HCT116 (cell line): ENCODE measurements around the gene PAGE5. TPM values are rescaled to one million over a fixed set of nuclear protein-coding genes. Genes with fewer than 3 reads are reported as not detected.

Experiments
- ATAC-seq: fragments of 200-7000 bp; cut with Tn5 transposase; 2 replicates; pipeline ENCODE4 v1.9.1; 2020; ENCODE audit warnings: mild to moderate bottlenecking, moderate library complexity
- BruUV-seq: library from RNA; stranded (reverse); fragments of 400-500 nt; replicated peaks from 2 replicates; lab custom pipeline; 2021; lab: Mats Ljungman, UMichigan
- CTCF ChIA-PET: fragments of 300-600 bp; sonication (Branson Sonifier 250); formaldehyde crosslinking; loops from one replicate; lab custom pipeline; 2021; ENCODE audit warnings: antibody characterized with exemption; lab: Charles Lee
- POLR2A ChIA-PET: fragments of 300-600, 350-600 bp; sonication (Branson Sonifier 250); formaldehyde crosslinking; loops from one replicate; lab custom pipeline; 2021; ENCODE audit warnings: antibody characterized with exemption; lab: Charles Lee
- RAD21 ChIA-PET, 2 experiments: fragments of 300-600 bp; sonication (Branson Sonifier 250); formaldehyde crosslinking; loops; one replicate each; lab custom pipeline; 2023; ENCODE audit warnings: low total read pairs in 2 of 2; ENCODE audit not compliant: uncharacterized antibody in 2 of 2, unreplicated experiment in 2 of 2, low non-redundant PET in 1 of 2; lab: Charles Lee
- DNase-seq: peaks from one replicate; pipeline ENCODE4 v3.0.0-alpha.2; 2010; ENCODE audit warnings: low read depth, low spot score
- H2AFZ ChIP-seq: fragments of 200-600 bp; shearing (Covaris generic), sonication (generic); 2 replicates; pipeline ENCODE4 v1.6.1; 2017; ENCODE audit warnings: low read depth, mixed run types, mixed read lengths, antibody characterized with exemption, low read length; ENCODE audit not compliant: poor library complexity, severe bottlenecking
- H3K27ac ChIP-seq: 2 replicates; pipeline ENCODE4 v1.5.1; 2012; ENCODE audit warnings: low read depth, low read length
- H3K27me3 ChIP-seq: fragments of 200-600 bp; sonication (generic); 2 replicates; pipeline ENCODE4 v1.6.1; 2016; ENCODE audit warnings: mixed run types, low read length, mixed read lengths; ENCODE audit not compliant: insufficient read depth
- H3K36me3 ChIP-seq, 2 experiments: fragments of 200-500 bp in 1 of 2; fragments of 200-600 bp in 1 of 2; sonication (Bioruptor generic) in 1 of 2; sonication (generic) in 1 of 2; 2 replicates each; pipeline versions ENCODE4 v1.5.1 to v1.6.1; 2014 to 2016; ENCODE audit warnings: low read length in 2 of 2, inconsistent platforms in 1 of 2, mixed read lengths in 1 of 2, mixed run types in 1 of 2; ENCODE audit not compliant: insufficient read depth in 2 of 2, control insufficient read depth in 1 of 2
- H3K4me1 ChIP-seq, 2 experiments: fragments of 200-600 bp in 1 of 2; sonication (generic) in 1 of 2; 2 replicates each; pipeline versions ENCODE4 v1.5.1 to v1.6.1; 2012 to 2017; ENCODE audit warnings: low read length in 2 of 2, inconsistent platforms in 1 of 2, mild to moderate bottlenecking in 1 of 2, mixed read lengths in 1 of 2, mixed run types in 1 of 2, moderate library complexity in 1 of 2; ENCODE audit not compliant: insufficient read depth in 2 of 2, control insufficient read depth in 1 of 2
- H3K4me2 ChIP-seq: fragments of 200-600 bp; sonication (generic); 2 replicates; pipeline ENCODE4 v1.6.1; 2017; ENCODE audit warnings: mixed run types, low read length, mixed read lengths
- H3K4me3 ChIP-seq, 2 experiments: fragments of 200-600 bp in 1 of 2; sonication (generic) in 1 of 2; replicated peaks in 1 of 2; 2 replicates each; pipeline ENCODE4 v1.5.1; 2011 to 2016; ENCODE audit warnings: low read length in 2 of 2, control low read depth in 1 of 2, low read depth in 1 of 2, mild to moderate bottlenecking in 1 of 2, mixed read lengths in 1 of 2, mixed run types in 1 of 2
- H3K79me2 ChIP-seq: fragments of 200-600 bp; sonication (generic); 2 replicates; pipeline ENCODE4 v1.6.1; 2017; ENCODE audit warnings: mild to moderate bottlenecking, mixed run types, low read length, moderate library complexity, mixed read lengths; ENCODE audit not compliant: insufficient read depth
- H3K9ac ChIP-seq: fragments of 200-600 bp; sonication (generic); 2 replicates; pipeline ENCODE4 v1.6.1; 2016; ENCODE audit warnings: low read length, mixed read lengths
- H3K9me2 ChIP-seq: fragments of 200-600 bp; sonication (generic), shearing (Covaris generic); 2 replicates; pipeline ENCODE4 v1.6.1; 2017; ENCODE audit warnings: mixed run types, mild to moderate bottlenecking, moderate library complexity; ENCODE audit not compliant: insufficient read depth
- H3K9me3 ChIP-seq, 2 experiments: fragments of 200-500 bp in 1 of 2; fragments of 200-600 bp in 1 of 2; sonication (Bioruptor generic) in 1 of 2; sonication (generic) in 1 of 2; 2 replicates each; pipeline ENCODE4 v1.6.1; 2014 to 2017; ENCODE audit warnings: low read length in 2 of 2, mixed read lengths in 2 of 2, inconsistent platforms in 1 of 2, low read depth in 1 of 2, mild to moderate bottlenecking in 1 of 2, mixed run types in 1 of 2, moderate library complexity in 1 of 2; ENCODE audit not compliant: control insufficient read depth in 1 of 2, insufficient read depth in 1 of 2
- H4K20me1 ChIP-seq: fragments of 200-600 bp; sonication (generic), shearing (Covaris generic); 2 replicates; pipeline ENCODE4 v1.6.1; 2017; ENCODE audit warnings: mixed run types, mild to moderate bottlenecking, moderate library complexity; ENCODE audit not compliant: insufficient read depth
- CBX3 ChIP-seq: IDR thresholded peaks from 2 replicates; pipeline ENCODE4 v1.6.1; 2012; ENCODE audit warnings: low read depth
- CEBPB ChIP-seq: IDR thresholded peaks from 2 replicates; pipeline ENCODE4 v1.6.1; 2012; ENCODE audit warnings: low read depth
- CTCF ChIP-seq, 3 experiments: fragments of 200-600 bp in 1 of 3; sonication (generic) in 1 of 3; IDR thresholded peaks in 2 of 3; conservative IDR thresholded peaks in 1 of 3; 2 replicates each; pipeline ENCODE4 v1.5.1; 2012 to 2017; ENCODE audit warnings: low read depth in 2 of 3, low read length in 2 of 3, antibody characterized with exemption in 1 of 3, borderline replicate concordance in 1 of 3, control low read depth in 1 of 3, mild to moderate bottlenecking in 1 of 3, mixed read lengths in 1 of 3, mixed run types in 1 of 3, moderate library complexity in 1 of 3; ENCODE audit not compliant: insufficient read depth in 1 of 3
- EGR1 ChIP-seq: IDR thresholded peaks from 2 replicates; pipeline ENCODE4 v1.6.1; 2012; ENCODE audit warnings: low read depth
- ELF1 ChIP-seq: IDR thresholded peaks from 2 replicates; pipeline ENCODE4 v1.6.1; 2012; ENCODE audit warnings: low read depth, borderline replicate concordance
- EZH2phosphoT487 ChIP-seq: fragments of 200-600 bp; IDR thresholded peaks from 2 replicates; pipeline ENCODE4 v1.6.1; 2018; ENCODE audit warnings: antibody characterized with exemption, borderline replicate concordance
- FOSL1 ChIP-seq: IDR thresholded peaks from 2 replicates; pipeline ENCODE4 v1.6.1; 2012; ENCODE audit warnings: low read depth
- MAX ChIP-seq: IDR thresholded peaks from 2 replicates; pipeline ENCODE4 v1.6.1; 2012
- POLR2A ChIP-seq: IDR thresholded peaks from 2 replicates; pipeline ENCODE4 v1.7.0; 2011; ENCODE audit warnings: borderline replicate concordance; ENCODE audit not compliant: insufficient read depth, insufficient read length; ENCODE audit errors: extremely low read depth
- RAD21 ChIP-seq: IDR thresholded peaks from 2 replicates; pipeline ENCODE4 v1.6.1; 2012; ENCODE audit warnings: low read depth, mild to moderate bottlenecking
- SP1 ChIP-seq: IDR thresholded peaks from 2 replicates; pipeline ENCODE4 v1.6.1; 2012; ENCODE audit warnings: low read depth
- SRF ChIP-seq: IDR thresholded peaks from 2 replicates; pipeline ENCODE4 v1.6.1; 2012; ENCODE audit warnings: low read depth
- TCF7L2 ChIP-seq: IDR thresholded peaks from 2 replicates; pipeline ENCODE4 v1.7.0; 2011; ENCODE audit warnings: borderline replicate concordance, inconsistent platforms; ENCODE audit not compliant: insufficient read depth, insufficient read length; ENCODE audit errors: extremely low read depth
- YY1 ChIP-seq: IDR thresholded peaks from 2 replicates; pipeline ENCODE4 v1.6.1; 2011; ENCODE audit warnings: low read length, low read depth, moderate library complexity, mild to moderate bottlenecking; ENCODE audit not compliant: insufficient replicate concordance; ENCODE audit errors: extremely low read depth
- ZFX ChIP-seq: fragments of 450-650 bp; IDR thresholded peaks from 2 replicates; pipeline ENCODE4 v1.6.1; 2017
- ZNF274 ChIP-seq: fragments of 200-500 bp; sonication (Bioruptor generic); IDR thresholded peaks from 2 replicates; pipeline ENCODE4 v1.6.1; 2014; ENCODE audit warnings: mild to moderate bottlenecking, low read depth, low read length, inconsistent platforms
- intact Hi-C: fragments of 100-400 bp; cut with micrococcal nuclease; formaldehyde crosslinking; loops from 2 replicates; pipeline ENCODE4 v1.10.0; 2022
- total RNA-seq: library from RNA; stranded (reverse); gene quantifications from one replicate; pipeline ENCODE4 v1.2.1, GENCODE V29; 2021; ENCODE audit not compliant: unreplicated experiment
- TF ChIP-seq, protein P1 (sequence below): IDR thresholded peaks from 2 replicates; pipeline ENCODE4 v1.6.1; 2012; ENCODE audit warnings: low read depth
- TF ChIP-seq, protein P2 (sequence below): IDR thresholded peaks from 2 replicates; pipeline ENCODE4 v1.6.1; 2012

PAGE5 gene
- total RNA-seq, 1 experiment from 2014 or later = not detected

- no peaks in the 10 kb centered on the region for H3K4me1 ChIP-seq
- H2AFZ ChIP-seq = no peak within 1 kb of the TSS
- no peaks in the 10 kb centered on the region for H4K20me1 ChIP-seq
- no peaks in the 10 kb centered on the region for H3K36me3 ChIP-seq
- ATAC-seq = no peak
- no peaks in the 10 kb centered on the region for H3K9me3 ChIP-seq
- intact Hi-C loops = no loop called here
- H3K79me2 ChIP-seq = no peaks in the 10 kb centered on the region
- H3K4me2 ChIP-seq = no peak within 1 kb of the TSS
- ChIA-PET POLR2A (no interaction called here), RAD21 (no interaction called here), CTCF (no interaction called here)
- no peak for DNase-seq
- no TSS peak for BruUV-seq
- no peak for TF ChIP-seq SP1
- no peak for TF ChIP-seq CBX3
- TF ChIP-seq MAX = no peak
- TF ChIP-seq ZFX = no peak
- TF ChIP-seq RAD21 = no peak
- no peak for TF ChIP-seq FOSL1
- TF ChIP-seq TCF7L2 = no peak
- TF ChIP-seq POLR2A = no peak
- TF ChIP-seq, protein P1, sequence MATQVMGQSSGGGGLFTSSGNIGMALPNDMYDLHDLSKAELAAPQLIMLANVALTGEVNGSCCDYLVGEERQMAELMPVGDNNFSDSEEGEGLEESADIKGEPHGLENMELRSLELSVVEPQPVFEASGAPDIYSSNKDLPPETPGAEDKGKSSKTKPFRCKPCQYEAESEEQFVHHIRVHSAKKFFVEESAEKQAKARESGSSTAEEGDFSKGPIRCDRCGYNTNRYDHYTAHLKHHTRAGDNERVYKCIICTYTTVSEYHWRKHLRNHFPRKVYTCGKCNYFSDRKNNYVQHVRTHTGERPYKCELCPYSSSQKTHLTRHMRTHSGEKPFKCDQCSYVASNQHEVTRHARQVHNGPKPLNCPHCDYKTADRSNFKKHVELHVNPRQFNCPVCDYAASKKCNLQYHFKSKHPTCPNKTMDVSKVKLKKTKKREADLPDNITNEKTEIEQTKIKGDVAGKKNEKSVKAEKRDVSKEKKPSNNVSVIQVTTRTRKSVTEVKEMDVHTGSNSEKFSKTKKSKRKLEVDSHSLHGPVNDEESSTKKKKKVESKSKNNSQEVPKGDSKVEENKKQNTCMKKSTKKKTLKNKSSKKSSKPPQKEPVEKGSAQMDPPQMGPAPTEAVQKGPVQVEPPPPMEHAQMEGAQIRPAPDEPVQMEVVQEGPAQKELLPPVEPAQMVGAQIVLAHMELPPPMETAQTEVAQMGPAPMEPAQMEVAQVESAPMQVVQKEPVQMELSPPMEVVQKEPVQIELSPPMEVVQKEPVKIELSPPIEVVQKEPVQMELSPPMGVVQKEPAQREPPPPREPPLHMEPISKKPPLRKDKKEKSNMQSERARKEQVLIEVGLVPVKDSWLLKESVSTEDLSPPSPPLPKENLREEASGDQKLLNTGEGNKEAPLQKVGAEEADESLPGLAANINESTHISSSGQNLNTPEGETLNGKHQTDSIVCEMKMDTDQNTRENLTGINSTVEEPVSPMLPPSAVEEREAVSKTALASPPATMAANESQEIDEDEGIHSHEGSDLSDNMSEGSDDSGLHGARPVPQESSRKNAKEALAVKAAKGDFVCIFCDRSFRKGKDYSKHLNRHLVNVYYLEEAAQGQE = no peak
- TF ChIP-seq ZNF274 = no peak
- TF ChIP-seq EGR1 = no peak
- no peak for TF ChIP-seq SRF
- TF ChIP-seq YY1 = no peak
- TF ChIP-seq CEBPB = no peak
- no peak for TF ChIP-seq ELF1
- TF ChIP-seq CTCF (IDR thresholded peaks at IDR 0.05 in 2 of 3, conservative IDR thresholded peaks at IDR 0.05 in 1 of 3; ENCODE audit: borderline replicate concordance in 1 of 3, insufficient read depth in 1 of 3, low read depth in 2 of 3, low read length in 2 of 3) = no peak
- TF ChIP-seq, protein P2, sequence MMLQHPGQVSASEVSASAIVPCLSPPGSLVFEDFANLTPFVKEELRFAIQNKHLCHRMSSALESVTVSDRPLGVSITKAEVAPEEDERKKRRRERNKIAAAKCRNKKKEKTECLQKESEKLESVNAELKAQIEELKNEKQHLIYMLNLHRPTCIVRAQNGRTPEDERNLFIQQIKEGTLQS = no peak
- TF ChIP-seq EZH2phosphoT487 = no peak
- H3K27ac ChIP-seq = no peak within 1 kb of the TSS
- no peak within 1 kb of the TSS for H3K9ac ChIP-seq
- H3K9me2 ChIP-seq = no peaks in the 10 kb centered on the region
- H3K27me3 ChIP-seq = no peaks in the 10 kb centered on the region
- no peak within 1 kb of the TSS for H3K4me3 ChIP-seq
Measured at GRCh38 chrX:55264816-55265215, 44.7 kb downstream of the PAGE5 start, which contains the start of gene PAGE3. Gene PAGE3 (minus strand): TSS chrX:55264916. CDS start chrX:55263903, 1,013 bp downstream.
